Mesendoderm (in vitro differentiated cells): ENCODE results near the gene TTLL7.
"Not testable (repeated sequence)": the region's sequence is repeated elsewhere in the genome, so short reads cannot be mapped to it uniquely, and the experiment has no call there.

Source experiments
- DNase-seq: peaks from one replicate; pipeline ENCODE4 v3.0.0; 2013
- H2AK5ac ChIP-seq: 2 replicates; pipeline ENCODE4 v1.6.1; 2013; ENCODE audit warnings: low read length, inconsistent platforms
- H2BK120ac ChIP-seq: 2 replicates; pipeline ENCODE4 v1.6.1; 2013; ENCODE audit warnings: low read depth, mild to moderate bottlenecking, low read length, moderate library complexity, mixed read lengths
- H2BK15ac ChIP-seq: replicated peaks from 2 replicates; pipeline ENCODE4 v1.6.1; 2013; ENCODE audit warnings: low read depth, mild to moderate bottlenecking, moderate library complexity
- H2BK5ac ChIP-seq: 2 replicates; pipeline ENCODE4 v1.6.1; 2013; ENCODE audit warnings: low read length, inconsistent platforms
- H3K18ac ChIP-seq: 2 replicates; pipeline ENCODE4 v1.6.1; 2013; ENCODE audit warnings: mild to moderate bottlenecking, low read length, mixed read lengths
- H3K23ac ChIP-seq: one replicate; pipeline ENCODE4 v1.6.1; 2013; ENCODE audit warnings: low read length
- H3K27ac ChIP-seq: 2 replicates; pipeline ENCODE4 v1.5.1; 2013; ENCODE audit warnings: low read depth, mild to moderate bottlenecking, inconsistent platforms, low read length, moderate library complexity
- H3K27me3 ChIP-seq: 2 replicates; pipeline ENCODE4 v1.6.1; 2013; ENCODE audit warnings: low read length, control low read depth, mild to moderate bottlenecking, inconsistent platforms; ENCODE audit not compliant: insufficient read depth, poor library complexity
- H3K36me3 ChIP-seq: 2 replicates; pipeline ENCODE4 v1.6.1; 2013; ENCODE audit warnings: low read length, inconsistent platforms; ENCODE audit not compliant: control insufficient read depth, insufficient read depth
- H3K4ac ChIP-seq: one replicate; pipeline ENCODE4 v1.6.1; 2013; ENCODE audit warnings: low read depth, mild to moderate bottlenecking, low read length, moderate library complexity
- H3K4me1 ChIP-seq: 2 replicates; pipeline ENCODE4 v1.6.1; 2013; ENCODE audit warnings: low read depth, low read length, inconsistent platforms; ENCODE audit not compliant: control insufficient read depth
- H3K4me2 ChIP-seq: 2 replicates; pipeline ENCODE4 v1.6.1; 2013; ENCODE audit warnings: low read length
- H3K4me3 ChIP-seq: 2 replicates; pipeline ENCODE4 v1.5.1; 2013; ENCODE audit warnings: mild to moderate bottlenecking, low read length
- H3K56ac ChIP-seq: one replicate; pipeline ENCODE4 v1.6.1; 2013; ENCODE audit warnings: low read length
- H3K79me1 ChIP-seq: 2 replicates; pipeline ENCODE4 v1.6.1; 2013; ENCODE audit warnings: low read length, inconsistent platforms
- H3K79me2 ChIP-seq: 2 replicates; pipeline ENCODE4 v1.6.1; 2013; ENCODE audit warnings: mild to moderate bottlenecking, low read length; ENCODE audit not compliant: control insufficient read depth, insufficient read depth
- H3K9ac ChIP-seq: 2 replicates; pipeline ENCODE4 v1.6.1; 2013; ENCODE audit warnings: low read length, inconsistent platforms
- H4K5ac ChIP-seq: one replicate; pipeline ENCODE4 v1.6.1; 2013; ENCODE audit warnings: low read length
- H4K8ac ChIP-seq: one replicate; pipeline ENCODE4 v1.6.1; 2013; ENCODE audit warnings: low read depth, mild to moderate bottlenecking, control low read depth, low read length, moderate library complexity
- WGBS: extraction: QIAGEN DNeasy Blood & Tissue Kit; methylation state at CpG from one replicate; pipeline ENCODE4 v1.1.7; 2013; ENCODE audit warnings: low lambda C conversion rate, missing lambda C conversion rate; ENCODE audit not compliant: insufficient coverage; ENCODE audit errors: extremely low coverage; 5-methylcytosine and 5-hydroxymethylcytosine counted together

TTLL7 gene

GRCh38 chr1:83994111-83994510, 4.8 kb downstream of the TTLL7 start:
- Histone ChIP-seq H3K36me3 (no peaks in the 10 kb centered on the region), H4K8ac (no peak overlapping the region)

DNA sequence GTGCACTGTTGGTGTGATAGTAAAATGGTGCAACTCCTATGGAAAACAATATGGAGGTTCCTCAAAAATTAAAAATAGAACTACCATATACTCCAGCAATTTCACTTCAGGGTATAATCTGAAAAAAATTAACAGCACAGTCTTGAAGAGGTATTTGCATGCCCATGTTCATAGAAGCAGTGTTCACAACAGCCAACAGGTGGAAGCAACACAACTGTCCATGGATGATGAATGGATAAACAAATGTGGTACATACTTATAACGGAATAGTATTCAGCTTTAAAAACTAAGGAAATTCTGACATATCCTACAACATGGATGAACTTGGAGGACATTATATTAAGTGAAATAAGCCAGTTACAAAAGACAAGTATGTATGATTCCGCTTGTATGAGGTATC, 8.2 kb downstream of the TTLL7 start:
- H3K36me3 ChIP-seq = no peaks in the 10 kb centered on the region
- no peaks in the 10 kb centered on the region for H3K79me2 ChIP-seq
- no peak overlapping the region for H3K56ac ChIP-seq
- no peak overlapping the region for H2BK15ac ChIP-seq
- no peaks in the 10 kb centered on the region for H3K4me1 ChIP-seq
- H3K18ac ChIP-seq = no peak overlapping the region
- no peak for DNase-seq
- H3K9ac ChIP-seq = no peak overlapping the region
- H3K4me3 ChIP-seq = no peak overlapping the region
- H3K23ac ChIP-seq = no peak overlapping the region
- no peak overlapping the region for H3K4me2 ChIP-seq
- H2BK120ac ChIP-seq = no peak overlapping the region
- H3K27me3 ChIP-seq = no peaks in the 10 kb centered on the region
- no peaks in the 10 kb centered on the region for H3K79me1 ChIP-seq
- no peak overlapping the region for H3K4ac ChIP-seq
- WGBS = no CpG with 5 or more reads among the region's 2 CpGs
- H4K8ac ChIP-seq = no peak overlapping the region
- H3K27ac ChIP-seq = no peak overlapping the region
- H2AK5ac ChIP-seq = no peak overlapping the region
- H2BK5ac ChIP-seq = no peak overlapping the region
- H4K5ac ChIP-seq = no peak overlapping the region

More at GRCh38 chr1:83994111-83994510, 4.8 kb downstream of the TTLL7 start:
- DNase-seq = peak; percentile 9
- H2AK5ac ChIP-seq = no peak overlapping the region
- H3K27me3 ChIP-seq = no peaks in the 10 kb centered on the region
- H2BK5ac ChIP-seq = no peak overlapping the region
- H3K18ac ChIP-seq = no peak overlapping the region
- H3K4ac ChIP-seq = no peak overlapping the region
- H3K56ac ChIP-seq = no peak overlapping the region
- WGBS = no CpG with 5 or more reads among the region's 1 CpG
- H3K79me2 ChIP-seq = no peaks in the 10 kb centered on the region
- H2BK120ac ChIP-seq = no peak overlapping the region
- H3K4me3 ChIP-seq = no peak overlapping the region
- H3K79me1 ChIP-seq = no peaks in the 10 kb centered on the region
- H4K5ac ChIP-seq = no peak overlapping the region
- no peak overlapping the region for H2BK15ac ChIP-seq
- no peaks in the 10 kb centered on the region for H3K4me1 ChIP-seq
- H3K9ac ChIP-seq = no peak overlapping the region
- H3K4me2 ChIP-seq = no peak overlapping the region
- H3K23ac ChIP-seq = no peak overlapping the region
- H3K27ac ChIP-seq = no peak overlapping the region

GRCh38 chr1:83985048-83985447, 13.9 kb downstream of the TTLL7 start:
- Histone ChIP-seq H3K27ac (no peak overlapping the region), H3K36me3 (no peaks in the 10 kb centered on the region), H2BK15ac (no peak overlapping the region), H4K8ac (no peak overlapping the region), H4K5ac (no peak overlapping the region), H3K4ac (no peak overlapping the region), H3K4me3 (no peak overlapping the region), H3K79me1 (no peaks in the 10 kb centered on the region), H2AK5ac (no peak overlapping the region), H2BK5ac (no peak overlapping the region), H3K56ac (no peak overlapping the region), H3K18ac (no peak overlapping the region), H3K4me2 (no peak overlapping the region), H3K27me3 (no peaks in the 10 kb centered on the region), H3K9ac (no peak overlapping the region), H2BK120ac (no peak overlapping the region), H3K4me1 (no peaks in the 10 kb centered on the region), H3K79me2 (no peaks in the 10 kb centered on the region), H3K23ac (no peak overlapping the region)
- DNase-seq = no peak
- no CpG with 5 or more reads among the region's 3 CpGs for WGBS

- H3K79me1 ChIP-seq, H2BK5ac ChIP-seq, H3K9ac ChIP-seq, H3K23ac ChIP-seq, H3K27me3 ChIP-seq, H3K18ac ChIP-seq, H3K4me2 ChIP-seq, H4K5ac ChIP-seq, H3K79me2 ChIP-seq, H3K56ac ChIP-seq, H2BK15ac ChIP-seq, DNase-seq, H2AK5ac ChIP-seq, H3K4me1 ChIP-seq, H3K27ac ChIP-seq, H4K8ac ChIP-seq, H3K4me3 ChIP-seq, H3K4ac ChIP-seq, H2BK120ac ChIP-seq, H3K36me3 ChIP-seq: not testable (repeated sequence)
- no CpG with 5 or more reads among the region's 1 CpG for WGBS
Measured at GRCh38 chr1:83983918-83984317, 15.0 kb downstream of the TTLL7 start.

- H3K9ac ChIP-seq = no peak overlapping the region
- no peaks in the 10 kb centered on the region for H3K4me1 ChIP-seq
- H3K79me2 ChIP-seq = no peaks in the 10 kb centered on the region
Measured at GRCh38 chr1:83978056-83978455, 20.9 kb downstream of the TTLL7 start.

GRCh38 chr1:83976920-83977319, 22.0 kb downstream of the TTLL7 start:
- no peak overlapping the region for H2BK15ac ChIP-seq
- no peak for DNase-seq
- no peak overlapping the region for H3K18ac ChIP-seq
- H3K9ac ChIP-seq = no peak overlapping the region
- H3K79me1 ChIP-seq = no peaks in the 10 kb centered on the region
- no peak overlapping the region for H2BK120ac ChIP-seq
- no peak overlapping the region for H4K5ac ChIP-seq
- H3K27ac ChIP-seq = no peak overlapping the region
- H4K8ac ChIP-seq = no peak overlapping the region
- H3K4me2 ChIP-seq = no peak overlapping the region
- no peak overlapping the region for H3K4ac ChIP-seq
- H3K4me3 ChIP-seq = no peak overlapping the region
- H2BK5ac ChIP-seq = no peak overlapping the region
- no peaks in the 10 kb centered on the region for H3K27me3 ChIP-seq
- H3K36me3 ChIP-seq = no peaks in the 10 kb centered on the region
- H3K56ac ChIP-seq = no peak overlapping the region
- H3K23ac ChIP-seq = no peak overlapping the region
- WGBS = 100% methylated on average over 1 of the region's 4 CpGs
- no peaks in the 10 kb centered on the region for H3K4me1 ChIP-seq
- no peaks in the 10 kb centered on the region for H3K79me2 ChIP-seq
- no peak overlapping the region for H2AK5ac ChIP-seq

More at GRCh38 chr1:83978056-83978455, 20.9 kb downstream of the TTLL7 start:
- no peak overlapping the region for H4K5ac ChIP-seq
- DNase-seq = no peak
- no peak overlapping the region for H3K56ac ChIP-seq
- no peak overlapping the region for H3K4ac ChIP-seq
- no peak overlapping the region for H2BK120ac ChIP-seq
- H3K79me1 ChIP-seq = no peaks in the 10 kb centered on the region
- no peak overlapping the region for H2BK15ac ChIP-seq
- no peak overlapping the region for H3K4me3 ChIP-seq
- no peak overlapping the region for H2AK5ac ChIP-seq
- no peaks in the 10 kb centered on the region for H3K36me3 ChIP-seq
- WGBS = no CpG with 5 or more reads among the region's 1 CpG
- H3K27ac ChIP-seq = no peak overlapping the region
- H3K4me2 ChIP-seq = no peak overlapping the region
- no peak overlapping the region for H4K8ac ChIP-seq
- no peak overlapping the region for H2BK5ac ChIP-seq
- no peaks in the 10 kb centered on the region for H3K27me3 ChIP-seq
- H3K23ac ChIP-seq = no peak overlapping the region
- no peak overlapping the region for H3K18ac ChIP-seq
